Measurements from ENCODE around the gene TRAF3IP3. TPM values are rescaled to one million over a fixed set of nuclear protein-coding genes. Genes with fewer than 3 reads are reported as not detected.

Gene TRAF3IP3
- total RNA-seq, 1 donor from 2014 or later = 0.47 TPM

DNA sequence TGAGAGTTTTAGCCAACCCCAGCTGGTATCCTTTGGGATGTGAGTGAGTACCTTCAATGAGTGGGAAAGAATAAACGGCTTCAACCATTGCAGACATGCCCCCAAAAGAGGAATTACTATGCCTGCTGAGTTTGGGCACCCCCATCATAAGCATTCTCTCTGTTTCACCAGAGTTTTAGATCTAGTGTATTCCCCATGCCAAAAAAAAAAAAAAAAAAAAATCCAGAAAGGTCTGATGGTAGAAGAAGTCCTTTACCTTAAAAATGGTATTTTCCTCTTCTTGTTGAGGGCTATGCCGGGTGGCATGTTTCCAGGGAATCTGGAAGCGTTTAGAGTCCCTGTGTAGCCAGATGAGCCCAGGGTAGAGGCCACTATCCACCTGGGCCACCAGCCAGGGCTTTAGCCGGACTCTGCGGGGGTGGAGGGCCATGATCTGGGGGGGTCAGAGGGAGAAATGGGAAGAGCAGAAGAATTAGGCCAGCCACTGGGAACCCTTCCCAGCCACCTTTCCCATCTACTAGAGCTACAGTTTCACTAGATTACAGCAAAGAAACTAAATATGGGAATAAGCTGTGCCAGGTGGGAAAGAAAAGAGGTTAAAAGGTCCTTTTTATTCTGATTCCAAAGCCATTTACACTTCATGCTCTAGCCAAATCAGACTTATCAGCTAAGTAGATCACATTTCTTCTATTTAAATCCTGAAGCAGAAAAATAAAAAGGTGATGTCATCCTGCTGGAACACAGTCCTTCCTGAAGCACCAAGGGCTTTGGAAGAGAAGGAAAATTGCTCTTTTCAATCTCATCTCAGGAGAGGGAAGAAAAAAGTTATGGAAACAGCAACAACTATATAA lies 45.4 kb downstream of the TRAF3IP3 start:
- DNase-seq = no peak

- DNase-seq = no peak
Measured at GRCh38 chr1:209802117-209802779, 46.4 kb downstream of the TRAF3IP3 start.

- DNase-seq = no peak
Measured at GRCh38 chr1:209802780-209803152, 46.9 kb downstream of the TRAF3IP3 start.

- no peak for DNase-seq
Measured at GRCh38 chr1:209803568-209803967, 47.7 kb downstream of the TRAF3IP3 start.

GRCh38 chr1:209805341-209805781 lies 49.5 kb downstream of the TRAF3IP3 start:
- DNase-seq = no peak

GRCh38 chr1:209805875-209806760 lies 50.3 kb downstream of the TRAF3IP3 start, which contains the start of gene IRF6:
TSS of gene IRF6 (minus strand) at chr1:209806142. CDS start at chr1:209801413, 4,729 bp downstream.
- DNase-seq = no peak

GRCh38 chr1:209807509-209807908 lies 51.7 kb downstream of the TRAF3IP3 start:
- no peak for DNase-seq

- no peak for DNase-seq
Measured at GRCh38 chr1:209808059-209808581, 52.3 kb downstream of the TRAF3IP3 start.

DNA sequence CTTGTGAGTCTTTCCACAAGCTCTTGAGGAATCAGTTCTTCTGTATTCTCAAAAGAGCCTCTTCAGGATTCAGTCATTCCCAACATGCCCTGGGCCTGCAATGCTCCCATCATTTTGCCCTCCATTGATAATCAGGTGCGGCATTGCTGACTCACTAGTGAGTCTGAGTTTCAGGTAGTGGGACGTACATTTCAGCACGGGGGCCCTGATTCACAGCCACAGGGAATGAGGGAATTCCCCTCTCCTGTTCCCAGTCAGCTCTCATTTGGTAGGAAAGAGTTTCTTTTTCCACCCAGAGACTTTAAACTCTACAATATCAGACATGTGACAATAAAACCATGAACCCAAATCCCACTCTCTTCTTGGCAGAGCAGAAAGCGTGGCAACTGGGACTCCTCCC lies 53.8 kb downstream of the TRAF3IP3 start:
- no peak for DNase-seq

GRCh38 chr1:209810783-209811182 lies 54.9 kb downstream of the TRAF3IP3 start:
- no peak for DNase-seq

DNA sequence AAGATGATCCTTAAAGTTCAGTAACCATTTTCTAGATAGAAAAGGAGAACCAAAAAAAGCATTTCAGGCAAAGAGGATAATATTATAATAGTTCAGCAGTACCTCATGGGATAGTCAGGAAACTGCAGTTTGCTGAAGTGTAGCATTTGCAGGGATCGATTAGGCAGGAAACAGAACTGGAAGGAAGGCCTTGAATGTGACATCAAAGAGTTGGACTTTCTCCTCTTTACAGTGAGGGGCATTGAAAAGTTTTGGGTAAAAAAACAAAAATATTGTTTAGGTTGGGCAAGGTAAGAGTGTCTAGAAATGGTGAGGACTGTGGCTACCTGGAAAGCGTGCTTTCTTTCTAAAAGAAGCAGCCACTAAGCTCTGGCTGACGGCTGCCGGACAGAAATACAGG lies 58.0 kb downstream of the TRAF3IP3 start:
- no peak for DNase-seq

DNA sequence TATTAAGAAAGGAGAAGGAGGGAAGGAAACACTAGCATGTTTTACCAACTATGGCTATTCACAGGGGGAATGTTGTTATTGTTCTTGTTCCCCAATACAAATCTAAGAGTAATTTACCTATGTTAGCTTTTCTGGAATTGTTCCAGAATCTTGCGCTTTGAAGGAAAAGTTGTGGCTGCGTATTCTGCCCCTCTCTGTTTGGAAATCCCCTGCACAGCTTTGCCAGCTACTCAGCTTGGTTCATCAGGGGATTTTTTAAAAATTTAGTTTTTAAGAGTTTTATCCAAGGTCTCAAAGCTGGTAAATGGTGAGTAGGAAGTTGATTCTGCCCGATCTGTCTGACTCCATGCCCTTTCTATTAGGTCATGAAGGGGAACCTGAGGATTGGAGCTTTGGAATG lies 59.6 kb downstream of the TRAF3IP3 start:
- DNase-seq = no peak

GRCh38 chr1:209815931-209816341 lies 60.1 kb downstream of the TRAF3IP3 start:
- DNase-seq = no peak

GRCh38 chr1:209816923-209817322 lies 61.1 kb downstream of the TRAF3IP3 start:
- no peak for DNase-seq

- no peak for DNase-seq
Measured at GRCh38 chr1:209817691-209818090, 61.8 kb downstream of the TRAF3IP3 start.

DNA sequence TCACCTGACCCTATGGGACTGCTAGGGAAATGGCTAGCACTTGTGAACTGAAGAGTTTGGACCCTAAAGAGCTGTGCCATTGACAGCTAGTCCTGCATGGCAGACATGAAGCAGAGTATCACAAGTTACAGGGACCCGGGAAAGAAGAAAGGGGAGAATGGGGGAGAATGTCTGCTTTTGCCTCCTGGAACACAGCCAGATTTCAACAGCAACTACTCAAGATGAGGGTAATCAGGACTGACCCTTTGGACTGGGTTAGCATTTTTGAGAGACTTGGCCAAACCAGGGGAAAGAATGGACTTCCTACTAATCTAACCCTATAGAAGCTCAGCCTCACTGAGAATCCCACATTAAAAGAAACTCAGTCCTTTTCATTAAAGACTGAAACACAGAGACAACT lies 63.2 kb downstream of the TRAF3IP3 start:
- DNase-seq = no peak

GRCh38 chr1:209820986-209821385 lies 65.1 kb downstream of the TRAF3IP3 start:
- DNase-seq = no peak

- no peak for DNase-seq
Measured at GRCh38 chr1:209822706-209823105, 66.9 kb downstream of the TRAF3IP3 start.

DNA sequence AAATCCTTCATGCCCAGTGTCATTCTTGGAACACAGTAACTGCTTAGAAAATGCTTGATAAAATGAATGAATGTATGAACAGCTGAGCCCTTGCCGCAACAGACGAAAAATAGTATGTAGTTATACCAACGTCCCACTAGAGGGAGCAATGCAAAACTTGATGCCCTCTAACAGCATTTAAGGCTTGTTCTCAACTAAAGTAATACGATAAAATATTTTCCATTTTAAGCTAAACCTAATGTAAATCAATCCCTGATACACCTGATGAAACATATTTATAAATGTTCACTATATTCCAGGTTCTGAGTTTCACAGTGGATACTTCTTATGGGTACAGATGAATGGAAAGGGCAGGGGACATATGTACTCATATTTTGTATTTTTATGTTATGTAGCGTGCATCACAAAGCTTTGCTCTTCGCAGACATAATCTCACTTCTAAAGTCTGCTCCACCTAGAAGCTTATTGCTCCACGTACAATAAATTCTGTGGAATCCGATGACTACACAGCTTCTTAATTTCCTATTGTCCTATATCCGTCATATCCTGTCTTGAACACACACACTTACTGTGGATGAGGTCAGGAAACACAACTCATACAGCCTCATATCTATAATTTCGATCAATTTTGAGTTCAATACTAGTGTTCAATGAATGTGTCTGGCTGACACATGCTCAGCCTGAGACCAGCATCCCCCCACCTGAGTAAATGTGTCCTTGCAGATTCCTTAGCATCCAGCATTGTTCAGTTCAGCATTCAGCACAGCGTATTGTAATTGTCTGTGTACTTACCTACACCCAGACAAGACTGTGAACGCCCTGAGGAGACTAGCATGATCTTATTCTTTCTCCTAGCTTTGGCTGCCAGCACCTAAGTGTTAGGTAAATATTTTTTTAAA lies 67.5 kb downstream of the TRAF3IP3 start:
- DNase-seq = no peak

DNA sequence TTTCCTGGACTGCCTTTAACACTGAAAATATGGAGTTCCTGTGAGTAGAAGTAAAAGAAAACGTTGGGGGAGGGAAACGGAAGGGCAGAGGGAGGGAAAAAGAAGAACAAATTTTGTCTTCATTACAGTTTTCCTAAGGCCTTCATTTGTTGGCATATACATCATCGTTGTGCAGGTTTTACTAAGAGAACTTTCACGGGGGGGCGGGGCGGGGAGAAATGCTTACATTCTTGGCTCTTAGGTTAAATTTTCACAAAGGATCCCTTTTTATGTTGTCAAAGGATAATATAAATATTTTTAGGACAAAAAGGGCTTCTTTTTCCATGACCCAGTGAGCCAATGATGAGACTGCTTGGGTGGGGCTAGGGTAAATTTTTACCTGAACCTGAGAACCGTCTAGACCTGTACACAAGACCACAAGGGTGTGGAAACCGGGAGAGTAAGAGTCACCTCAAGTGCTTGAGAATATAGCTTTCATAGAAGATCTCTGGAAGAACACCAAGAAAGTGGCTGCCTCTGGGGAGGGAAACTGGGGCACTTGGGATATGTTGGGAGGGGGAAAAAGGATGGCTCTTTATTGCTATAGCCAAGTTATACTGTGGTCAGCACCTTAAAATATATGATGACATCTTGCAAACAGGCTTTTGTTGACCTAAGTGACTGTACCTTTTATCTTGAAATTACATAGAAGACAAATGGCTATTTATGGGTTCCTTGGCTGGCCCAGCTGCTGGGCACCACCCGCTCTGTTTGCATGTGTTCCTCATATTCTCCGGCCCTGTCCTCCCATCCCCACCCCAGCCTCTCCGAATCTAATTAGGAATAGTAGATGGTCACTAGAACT lies 70.0 kb downstream of the TRAF3IP3 start:
- no peak for DNase-seq
